VCaP (cell line): Measurements from ENCODE around the gene CCBE1.
"Not testable (repeated sequence)": the region's sequence is repeated elsewhere in the genome, so short reads cannot be mapped to it uniquely, and the experiment has no call there.

Source experiments
- H3K27ac ChIP-seq: fragments of 450-650 bp; 2 replicates; pipeline ENCODE4 v1.5.1; 2017
- TF ChIP-seq, protein P1 (sequence below): fragments of 450-650 bp; conservative IDR thresholded peaks from 2 replicates; pipeline ENCODE4 v1.5.1; 2017; ENCODE audit warnings: mild to moderate bottlenecking, moderate library complexity

CCBE1 gene

DNA sequence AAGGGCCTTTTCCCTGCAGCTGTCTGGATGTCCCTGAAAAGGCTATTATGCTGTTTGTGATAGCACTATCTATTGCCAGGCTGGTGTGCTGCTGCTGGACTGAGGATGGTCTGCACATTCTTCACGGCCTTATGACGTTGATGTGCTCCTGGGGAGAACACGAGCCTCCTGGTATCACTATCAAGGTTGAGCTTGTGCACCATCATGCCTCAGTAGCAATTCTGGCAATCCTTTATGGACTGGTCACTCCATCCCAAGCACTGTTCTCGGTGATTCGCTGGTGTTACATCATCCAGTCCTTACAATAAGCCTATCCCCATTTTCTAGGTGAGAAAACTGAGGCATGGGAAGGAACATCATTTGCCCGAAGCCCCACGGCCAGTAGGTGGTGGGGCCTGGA lies 18.2 kb upstream of the CCBE1 start:
- H3K27ac ChIP-seq = no peak overlapping the region
- TF ChIP-seq, protein P1, sequence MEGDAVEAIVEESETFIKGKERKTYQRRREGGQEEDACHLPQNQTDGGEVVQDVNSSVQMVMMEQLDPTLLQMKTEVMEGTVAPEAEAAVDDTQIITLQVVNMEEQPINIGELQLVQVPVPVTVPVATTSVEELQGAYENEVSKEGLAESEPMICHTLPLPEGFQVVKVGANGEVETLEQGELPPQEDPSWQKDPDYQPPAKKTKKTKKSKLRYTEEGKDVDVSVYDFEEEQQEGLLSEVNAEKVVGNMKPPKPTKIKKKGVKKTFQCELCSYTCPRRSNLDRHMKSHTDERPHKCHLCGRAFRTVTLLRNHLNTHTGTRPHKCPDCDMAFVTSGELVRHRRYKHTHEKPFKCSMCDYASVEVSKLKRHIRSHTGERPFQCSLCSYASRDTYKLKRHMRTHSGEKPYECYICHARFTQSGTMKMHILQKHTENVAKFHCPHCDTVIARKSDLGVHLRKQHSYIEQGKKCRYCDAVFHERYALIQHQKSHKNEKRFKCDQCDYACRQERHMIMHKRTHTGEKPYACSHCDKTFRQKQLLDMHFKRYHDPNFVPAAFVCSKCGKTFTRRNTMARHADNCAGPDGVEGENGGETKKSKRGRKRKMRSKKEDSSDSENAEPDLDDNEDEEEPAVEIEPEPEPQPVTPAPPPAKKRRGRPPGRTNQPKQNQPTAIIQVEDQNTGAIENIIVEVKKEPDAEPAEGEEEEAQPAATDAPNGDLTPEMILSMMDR = no peak

DNA sequence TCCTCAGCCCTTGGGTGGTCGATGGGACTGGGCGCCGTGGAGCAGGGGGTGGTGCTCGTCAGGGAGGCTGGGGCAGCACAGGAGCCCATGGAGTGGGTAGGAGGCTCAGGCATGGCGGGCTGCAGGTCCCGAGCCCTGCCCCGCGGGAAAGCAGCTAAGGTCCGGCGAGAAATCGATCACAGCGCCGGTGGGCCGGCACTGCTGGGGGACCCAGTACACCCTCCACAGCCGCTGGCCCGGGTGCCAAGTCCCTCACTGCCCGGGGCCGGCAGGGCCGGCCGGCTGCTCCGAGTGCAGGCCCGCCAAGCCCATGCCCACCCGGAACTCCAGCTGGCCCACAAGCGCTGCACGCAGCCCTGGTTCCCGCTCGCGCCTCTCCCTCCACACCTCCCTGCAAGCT lies 16.9 kb upstream of the CCBE1 start:
- H3K27ac ChIP-seq = not testable (repeated sequence)

DNA sequence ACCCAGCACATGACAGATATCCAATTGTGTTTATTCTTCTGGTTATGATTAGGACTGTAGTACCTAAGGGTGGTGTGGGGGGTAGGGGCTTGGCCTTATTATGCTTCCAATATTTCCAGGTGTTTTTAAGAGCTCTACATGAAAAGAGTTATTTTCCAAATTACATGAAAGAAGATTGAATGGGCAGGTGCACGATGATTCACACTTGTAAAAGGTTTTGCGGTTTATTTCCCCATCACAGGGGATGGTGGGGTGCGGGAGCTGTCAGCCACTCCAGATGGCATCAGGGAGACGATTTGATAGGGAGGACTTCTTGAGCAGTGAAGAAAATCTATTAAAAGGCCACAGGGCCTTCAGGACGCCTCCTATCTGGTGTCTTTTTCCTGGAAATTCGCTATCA lies 15.1 kb upstream of the CCBE1 start:
- TF ChIP-seq, protein P1 = no peak
- no peak overlapping the region for H3K27ac ChIP-seq

DNA sequence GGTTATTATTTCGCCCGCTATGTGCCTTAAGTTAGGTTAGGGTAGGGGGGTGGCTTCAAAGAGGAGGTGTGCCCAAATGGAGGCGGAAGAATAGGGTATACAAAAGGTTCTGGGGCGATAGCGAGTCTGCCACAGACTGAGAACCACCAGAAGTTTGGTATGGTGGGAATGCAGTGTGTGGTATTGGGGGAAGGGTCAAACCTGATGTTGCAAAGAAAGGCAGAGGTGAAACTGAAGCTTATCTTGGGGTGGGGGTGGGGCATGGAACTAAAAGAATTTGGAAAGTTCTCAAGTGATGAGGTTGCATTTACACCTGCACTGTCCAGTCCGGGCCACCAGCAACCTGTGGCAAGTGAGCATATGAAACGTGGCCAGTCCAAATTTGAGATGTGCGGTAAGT lies 11.8 kb upstream of the CCBE1 start:
- TF ChIP-seq, protein P1 = no peak
- no peak overlapping the region for H3K27ac ChIP-seq

DNA sequence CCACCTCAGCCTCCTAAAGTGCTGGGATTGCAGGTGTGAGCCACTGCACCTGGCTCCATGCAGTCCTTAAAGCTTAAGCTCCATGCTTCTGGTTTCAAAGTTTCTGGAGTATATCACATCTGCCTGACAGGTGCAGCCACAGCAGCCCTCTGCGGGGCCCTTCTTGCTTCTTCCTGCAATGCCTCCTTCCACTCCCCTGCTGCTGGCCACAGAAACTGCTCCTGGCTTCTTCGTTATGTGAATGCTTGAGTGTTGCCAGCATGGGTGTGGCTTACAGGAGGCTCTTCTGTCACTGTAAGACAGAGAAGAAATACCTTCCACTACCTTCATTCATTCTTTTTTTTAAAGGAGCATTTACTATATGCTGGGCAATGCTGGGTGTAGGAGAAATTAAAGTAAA lies 10.1 kb upstream of the CCBE1 start:
- TF ChIP-seq, protein P1 = no peak
- no peak overlapping the region for H3K27ac ChIP-seq

DNA sequence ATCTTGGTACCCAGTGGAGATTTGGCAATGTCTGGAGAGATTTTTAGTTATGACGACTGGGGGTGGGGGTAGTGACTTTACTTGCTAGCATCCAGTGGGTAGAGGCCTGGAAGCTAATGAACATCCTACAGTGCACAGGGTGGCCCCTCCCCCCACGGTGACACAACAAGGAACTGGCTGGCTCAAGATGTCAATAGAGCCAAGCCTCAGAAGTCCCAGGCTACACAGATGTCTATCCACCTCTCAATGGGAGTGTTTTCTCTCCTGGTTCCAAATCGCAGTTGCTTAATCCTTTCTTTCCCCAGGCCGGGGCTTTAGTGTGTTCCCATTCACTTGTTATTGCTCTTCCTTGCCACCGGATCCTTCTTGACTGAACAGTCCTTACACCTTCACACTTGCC lies 9.3 kb upstream of the CCBE1 start:
- TF ChIP-seq, protein P1 = no peak
- H3K27ac ChIP-seq = no peak overlapping the region

DNA sequence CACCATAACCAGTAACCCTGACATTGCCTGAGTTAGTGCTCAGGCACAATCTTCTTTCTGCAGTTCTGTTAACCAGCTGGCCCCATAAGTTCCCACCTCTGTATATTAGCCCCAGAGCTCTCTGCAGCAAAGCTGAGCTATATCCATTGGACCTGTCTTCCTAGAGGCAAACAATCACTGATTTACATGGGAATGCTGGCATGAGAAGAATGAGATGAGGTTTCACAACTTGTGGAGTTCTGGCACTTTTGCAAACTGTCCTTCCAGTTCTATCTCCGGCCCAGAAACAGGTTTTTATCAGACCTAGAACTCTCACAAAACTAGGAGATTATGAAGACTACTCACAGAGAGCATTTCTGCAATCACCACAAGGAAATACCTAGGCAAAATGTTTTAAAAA lies 7.9 kb upstream of the CCBE1 start:
- TF ChIP-seq, protein P1 = no peak
- H3K27ac ChIP-seq = no peak overlapping the region

DNA sequence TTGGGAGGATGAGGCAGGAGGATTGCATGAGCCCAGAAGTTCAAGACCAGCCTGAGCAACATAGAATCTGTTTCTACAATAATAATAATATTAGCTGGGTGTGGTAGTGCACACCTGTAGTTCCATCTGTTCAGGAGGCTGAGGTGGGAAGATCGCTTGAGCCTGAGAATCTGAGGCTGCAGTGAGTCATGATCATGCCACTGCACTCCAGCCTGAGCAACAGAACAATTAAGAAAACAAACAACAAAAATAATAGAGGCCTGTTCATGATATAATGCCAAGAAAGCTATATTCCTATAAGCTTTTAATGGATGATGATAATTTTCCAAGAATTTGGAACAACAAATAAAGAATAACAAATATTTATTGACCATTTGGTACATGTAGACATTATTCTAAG lies 6.9 kb upstream of the CCBE1 start:
- H3K27ac ChIP-seq = no peak overlapping the region
- TF ChIP-seq, protein P1 = no peak
